ENCODE data around the gene SH3BGRL2.
"Not testable (repeated sequence)": the region's sequence is repeated elsewhere in the genome, so short reads cannot be mapped to it uniquely, and the experiment has no call there.

SH3BGRL2 gene

DNA sequence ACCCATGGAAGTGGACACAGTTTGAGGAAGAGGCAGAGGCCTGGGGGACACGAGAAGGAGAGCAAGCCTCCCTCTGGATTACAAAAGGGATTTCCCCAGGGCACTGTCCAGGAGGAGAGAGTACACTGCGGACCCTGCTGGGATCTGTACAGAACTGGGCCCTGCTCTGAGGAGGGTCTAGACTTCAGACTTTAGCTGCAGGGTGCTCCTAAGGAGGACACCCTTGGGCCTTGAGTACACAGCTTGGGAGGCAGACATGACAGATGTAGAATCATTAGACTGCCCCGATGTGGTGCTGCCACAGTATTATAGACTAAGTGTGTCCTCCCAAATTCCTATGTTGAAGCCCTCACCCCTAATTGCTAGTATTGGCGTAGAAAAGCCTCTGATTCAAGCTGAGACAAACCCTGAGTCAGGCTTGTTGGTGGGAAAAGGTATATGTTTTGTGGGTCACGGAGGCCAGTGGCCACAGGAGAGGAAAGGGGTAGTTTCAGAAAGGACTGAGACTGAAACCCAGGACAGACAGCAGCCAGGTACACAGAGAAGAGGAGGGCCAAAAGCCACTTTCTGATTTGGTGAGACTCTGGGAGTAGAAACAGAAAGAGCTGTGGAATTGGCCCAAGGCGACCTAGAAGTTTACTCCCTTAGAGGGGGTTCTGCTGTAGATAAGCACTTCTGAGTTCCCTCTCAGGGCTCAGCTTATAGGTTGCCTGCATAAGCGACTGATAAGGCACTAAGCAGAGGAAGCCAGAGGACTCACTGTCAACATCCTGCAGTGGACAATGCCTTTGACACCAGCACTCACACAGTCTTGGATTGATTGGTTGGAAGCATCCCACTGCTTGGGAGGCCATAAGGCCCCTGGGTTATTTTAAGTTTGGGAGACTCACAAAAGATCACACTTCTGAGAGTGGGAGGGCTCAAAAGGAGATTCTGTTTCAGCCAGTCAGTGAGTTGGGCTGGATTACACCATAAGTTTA is 16.5 kb upstream of the SH3BGRL2 start:
- DNase-seq (ENCODE audit: low read depth) = no peak

GRCh38 chr6:79617518-79617941 is 13.6 kb upstream of the SH3BGRL2 start:
- no peak for DNase-seq (ENCODE audit: low read depth)

GRCh38 chr6:79618425-79618824 is 12.7 kb upstream of the SH3BGRL2 start:
- DNase-seq (ENCODE audit: low read depth) = not testable (repeated sequence)

GRCh38 chr6:79621579-79621978 is 9.6 kb upstream of the SH3BGRL2 start:
- DNase-seq (ENCODE audit: low read depth) = no peak

DNA sequence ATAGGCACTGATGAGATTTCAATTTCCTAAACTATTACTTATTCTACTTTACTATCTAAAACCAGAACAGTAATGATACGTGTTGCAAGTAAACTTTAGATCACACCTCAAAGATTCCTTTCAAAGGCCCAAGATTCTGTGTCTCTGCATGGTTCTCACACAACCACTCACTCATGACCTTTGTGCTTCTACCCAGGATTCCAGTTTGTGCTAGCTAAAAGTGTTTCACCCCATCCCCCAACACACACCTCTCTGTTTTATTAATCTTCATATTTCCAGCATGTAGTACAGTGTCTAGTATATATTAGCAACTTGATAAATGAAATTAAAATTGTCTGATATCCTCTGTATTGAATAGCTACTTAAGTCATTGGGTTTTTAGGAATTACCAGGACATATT is 8.8 kb upstream of the SH3BGRL2 start:
- no peak for DNase-seq (ENCODE audit: low read depth)

DNA sequence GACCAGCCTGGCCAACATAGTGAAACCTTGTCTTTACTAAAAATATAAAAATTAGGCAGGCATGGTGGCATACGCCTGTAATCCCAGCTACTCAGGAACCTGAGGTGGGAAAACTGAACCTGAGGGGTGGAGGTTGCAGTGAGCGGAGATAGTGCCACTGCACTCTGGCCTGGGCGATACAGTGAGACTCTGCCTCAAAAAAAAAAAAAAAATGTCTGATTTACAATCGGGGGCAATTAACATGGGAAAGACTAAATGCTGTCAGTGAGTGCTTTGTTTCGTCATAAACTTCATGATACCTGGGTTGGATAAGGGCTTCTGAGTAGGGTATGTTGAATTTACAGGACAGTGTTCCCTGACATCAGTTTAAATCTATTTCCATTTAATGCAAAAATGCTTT is 8.0 kb upstream of the SH3BGRL2 start:
- no peak for DNase-seq (ENCODE audit: low read depth)

- DNase-seq (ENCODE audit: low read depth) = no peak
Measured at GRCh38 chr6:79625746-79626145, 5.4 kb upstream of the SH3BGRL2 start.

DNA sequence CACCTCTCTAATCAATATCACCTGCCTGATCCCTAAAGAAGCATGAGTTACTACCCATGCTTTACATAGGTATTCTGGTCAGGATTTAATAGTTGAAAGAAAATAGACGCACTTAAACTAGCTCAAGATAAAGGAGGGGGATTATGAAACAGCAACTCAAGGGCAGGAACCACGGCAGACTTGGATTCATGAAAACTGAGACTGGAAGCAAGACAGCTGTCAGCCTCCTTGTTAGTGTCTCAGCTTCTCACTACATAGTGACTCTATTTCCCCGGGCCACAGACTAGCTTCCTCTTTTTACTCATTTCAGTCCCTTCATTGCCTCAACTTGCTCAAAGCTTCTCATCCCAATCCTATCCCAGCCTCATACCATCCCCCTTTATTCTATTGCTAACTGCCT is 4.3 kb upstream of the SH3BGRL2 start:
- DNase-seq (ENCODE audit: low read depth) = no peak

- DNase-seq (ENCODE audit: low read depth) = no peak
Measured at GRCh38 chr6:79627422-79627821, 3.7 kb upstream of the SH3BGRL2 start.

DNA sequence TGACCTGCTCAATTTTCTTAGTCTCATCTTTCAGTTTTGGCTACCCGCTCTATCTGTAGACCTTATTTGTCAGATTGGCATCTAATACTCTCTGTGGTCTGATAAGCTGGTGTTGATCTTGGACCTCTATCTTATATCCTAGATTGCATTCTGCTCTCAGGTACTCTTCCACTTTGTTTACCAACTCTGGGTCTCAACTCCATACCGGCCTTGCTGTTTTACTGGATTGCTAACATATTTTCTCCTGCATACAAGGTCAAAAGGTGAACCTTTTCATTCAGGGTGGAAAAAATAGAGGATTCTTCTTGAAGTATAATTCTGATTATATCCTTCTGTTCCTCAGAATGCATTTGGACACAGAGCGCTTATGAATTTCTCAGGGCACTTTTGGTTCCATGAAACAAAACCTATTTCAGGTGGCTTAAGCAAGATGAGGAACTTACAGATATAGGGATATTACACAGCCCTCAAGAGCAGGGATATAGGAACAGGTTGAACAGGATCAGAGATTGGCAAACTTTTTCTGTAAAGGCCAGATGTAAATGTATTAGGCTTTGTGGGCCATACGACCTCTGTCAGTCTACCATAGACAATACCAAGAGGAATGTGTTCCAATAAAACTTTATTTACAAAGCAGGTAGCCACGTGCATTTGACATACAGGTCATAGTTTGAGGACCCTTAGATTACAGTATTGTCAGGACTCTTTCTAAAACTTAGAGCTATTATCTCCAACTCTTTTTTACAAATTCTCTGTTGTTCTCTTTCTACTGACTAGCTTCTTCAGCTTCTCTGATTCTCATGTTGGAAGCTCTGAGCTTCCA is 2.5 kb upstream of the SH3BGRL2 start:
- no peak for DNase-seq (ENCODE audit: low read depth)

DNA sequence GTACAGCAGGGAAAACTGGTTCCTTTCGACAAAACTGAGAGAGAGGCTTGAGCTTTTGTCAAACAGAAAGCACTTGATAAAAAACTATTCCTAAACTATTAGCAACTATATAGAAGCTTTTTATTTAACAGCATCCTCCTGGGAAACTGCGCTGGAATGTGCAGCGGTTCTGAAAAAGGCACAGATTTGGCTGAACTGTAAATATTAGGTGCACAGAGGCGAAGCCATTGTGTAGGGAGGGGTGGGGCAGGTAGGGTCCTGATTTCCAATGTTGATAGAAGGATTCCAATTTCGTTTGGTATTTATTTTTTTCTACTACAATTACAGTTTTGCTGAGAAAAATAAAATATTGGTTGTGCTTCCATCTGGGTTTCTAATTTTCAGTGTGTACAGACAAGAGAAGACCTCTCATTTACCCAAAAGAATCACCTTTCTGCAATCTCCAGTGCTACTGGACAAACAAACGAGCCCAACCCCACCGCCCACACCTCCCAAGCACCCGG is 698 bp upstream of the SH3BGRL2 start:
- no peak for DNase-seq (ENCODE audit: low read depth)

DNA sequence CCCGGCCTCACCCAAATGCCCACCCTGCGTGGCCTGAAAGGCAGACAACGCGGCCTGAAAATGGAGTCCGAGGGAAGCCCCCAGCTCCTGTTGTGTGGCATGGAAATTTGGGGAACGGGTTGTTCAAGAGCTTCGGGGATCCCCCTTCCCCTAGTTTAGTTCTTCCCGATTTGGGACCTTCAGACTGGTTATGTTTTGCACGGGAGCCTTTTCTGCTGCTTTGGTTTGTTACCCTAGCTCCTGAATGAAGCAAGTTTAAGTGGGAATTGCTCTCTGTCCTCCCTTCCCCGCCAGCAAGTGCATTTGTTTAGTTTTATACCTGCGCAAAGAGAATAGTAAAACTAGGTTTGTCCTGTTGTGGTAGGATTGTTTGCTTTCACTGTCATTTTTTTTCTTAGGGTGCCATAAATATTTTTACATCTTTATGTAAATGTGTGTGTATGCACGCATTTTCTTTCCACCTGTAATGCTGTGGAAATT is 604 bp downstream of the SH3BGRL2 start:
- no peak for DNase-seq (ENCODE audit: low read depth)

DNA sequence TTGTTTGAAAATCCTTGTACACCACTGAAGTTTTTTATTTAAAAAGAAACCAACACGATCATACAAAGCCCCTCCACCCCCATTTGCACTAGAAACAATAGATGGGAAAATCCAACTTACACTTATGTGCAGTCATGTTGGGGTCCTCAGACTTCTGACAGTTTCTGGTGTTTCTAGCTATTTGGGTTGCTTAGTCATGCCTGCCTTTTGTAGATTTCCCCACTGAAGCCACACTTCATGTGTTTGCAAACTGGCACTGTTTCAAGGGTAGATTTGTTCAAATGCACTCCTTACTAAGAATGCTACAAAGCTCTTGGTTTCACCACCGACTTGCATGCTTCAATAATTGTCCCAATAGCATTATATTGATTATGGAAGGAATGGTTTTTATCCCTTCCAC is 1.5 kb downstream of the SH3BGRL2 start:
- DNase-seq (ENCODE audit: low read depth) = no peak

DNA sequence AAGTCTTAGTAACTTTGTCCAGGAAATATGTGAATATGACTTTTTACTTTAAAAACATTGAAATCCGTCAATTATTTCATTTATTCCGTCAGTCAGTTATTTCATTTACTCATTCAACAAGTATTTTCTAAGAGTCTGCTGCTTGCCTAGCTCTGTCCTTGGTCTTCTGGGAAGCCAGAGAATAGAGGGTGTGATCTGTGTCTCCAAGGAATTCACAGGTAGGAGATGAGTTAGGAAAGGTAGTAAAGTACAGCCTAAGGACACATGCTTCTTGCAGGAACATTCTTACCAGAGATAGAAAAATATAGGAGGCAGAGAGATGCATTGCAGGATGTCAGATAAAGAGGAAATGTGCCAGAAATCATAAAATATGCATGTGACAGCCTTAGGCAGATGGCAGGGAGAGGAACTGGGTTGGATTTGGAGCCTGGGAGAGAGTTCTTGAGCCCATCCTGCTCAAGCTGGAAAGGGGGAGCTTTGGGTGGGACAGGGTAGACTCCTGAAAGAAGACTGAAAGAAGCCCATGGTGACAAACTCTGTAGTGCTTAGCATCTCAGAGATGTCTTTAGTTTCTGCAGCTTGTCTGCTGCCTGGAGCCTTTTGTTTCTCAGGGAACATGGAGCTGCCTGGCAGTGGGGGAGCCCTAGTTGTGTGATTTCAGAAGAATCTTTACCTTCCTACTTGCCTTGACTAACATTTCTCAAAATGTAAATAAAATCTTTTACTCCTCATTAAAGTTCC is 3.5 kb downstream of the SH3BGRL2 start:
- no peak for DNase-seq (ENCODE audit: low read depth)

- no peak for DNase-seq (ENCODE audit: low read depth)
Measured at GRCh38 chr6:79635232-79635543, 4.1 kb downstream of the SH3BGRL2 start.

- DNase-seq (ENCODE audit: low read depth) = no peak
Measured at GRCh38 chr6:79636673-79637072, 5.5 kb downstream of the SH3BGRL2 start.

- no peak for DNase-seq (ENCODE audit: low read depth)
Measured at GRCh38 chr6:79640146-79641111, 9.3 kb downstream of the SH3BGRL2 start.

DNA sequence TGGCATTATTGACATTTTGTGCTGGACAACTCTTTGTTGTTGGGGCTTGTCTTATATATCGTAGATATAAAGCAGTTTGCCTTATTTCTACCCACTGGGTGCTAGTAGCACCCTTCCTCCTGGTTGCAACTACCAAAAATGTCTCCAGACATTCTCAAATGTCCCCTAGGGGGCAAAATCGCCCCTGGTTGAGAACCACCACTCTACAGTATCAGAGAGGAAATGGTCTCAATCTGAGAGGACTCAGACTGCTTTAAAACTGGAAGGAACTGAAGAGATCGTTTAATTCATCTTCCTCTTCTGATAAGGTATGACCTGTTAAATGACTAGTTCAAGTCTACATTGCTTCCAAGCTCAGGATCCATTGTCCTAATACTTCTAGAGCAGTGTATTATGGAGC is 14.9 kb downstream of the SH3BGRL2 start:
- no peak for DNase-seq (ENCODE audit: low read depth)

- no peak for DNase-seq (ENCODE audit: low read depth)
Measured at GRCh38 chr6:79646561-79646960, 15.4 kb downstream of the SH3BGRL2 start.

DNA sequence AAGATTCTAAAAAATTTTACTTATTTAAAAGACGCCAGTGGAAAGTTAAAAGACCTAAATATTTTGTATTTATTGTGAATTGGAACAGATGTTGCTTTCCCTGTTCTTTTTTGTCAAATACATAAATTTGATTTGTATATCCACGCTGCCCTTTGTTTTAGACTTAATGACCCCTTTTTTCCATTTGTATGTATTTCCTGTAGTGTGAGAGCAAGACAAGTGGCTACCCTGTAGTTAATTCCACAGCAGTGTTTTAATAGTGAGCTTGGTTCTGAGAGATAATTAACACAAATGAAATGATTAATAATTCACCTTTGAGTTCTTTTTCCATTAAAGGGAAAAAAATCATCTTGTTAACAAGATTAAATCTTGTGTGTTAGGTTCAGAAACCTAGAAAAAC is 16.6 kb downstream of the SH3BGRL2 start:
- no peak for DNase-seq (ENCODE audit: low read depth)

- no peak for DNase-seq (ENCODE audit: low read depth)
Measured at GRCh38 chr6:79648328-79648727, 17.2 kb downstream of the SH3BGRL2 start.

Data from activated T-helper 9 cell treated with anti-CD3 and anti-CD28 coated beads, Interleukin-2, amount 50 U/mL, for 16 hours (primary cell).